Sciatic nerve (tissue), 2 donors: ENCODE results near the gene ARMC2. TPM values are rescaled to one million over a fixed set of nuclear protein-coding genes. Genes with fewer than 3 reads are reported as not detected.
"Not testable (repeated sequence)": the region's sequence is repeated elsewhere in the genome, so short reads cannot be mapped to it uniquely, and the experiment has no call there.

Source experiments
- ATAC-seq: fragments of 200-7000 bp; cut with Tn5 transposase; one replicate; pipeline ENCODE4 v1.9.1; 2020; ENCODE audit warnings: mild to moderate bottlenecking, moderate library complexity
- DNase-seq: peaks from one replicate; pipeline ENCODE4 v3.0.0-alpha.2; 2020; ENCODE audit warnings: low spot score
- intact Hi-C: fragments of 100-400 bp; cut with DNase I; formaldehyde crosslinking; loops from one replicate; pipeline ENCODE4 v1.14.2; 2022
- total RNA-seq: library from RNA; stranded (reverse); fragmentation: NEBNext Ultra II Directional; extraction: Animal tissue kit (Norgen Biotek cat#: 25700); gene quantifications from one replicate; pipeline ENCODE4 v1.2.1, GENCODE V29; 2021
- donor health status: DM: no; HTN: no; CAD: no.
- donor health status: DM: no; HTN: no; CAD: no.

Gene ARMC2, protein sequence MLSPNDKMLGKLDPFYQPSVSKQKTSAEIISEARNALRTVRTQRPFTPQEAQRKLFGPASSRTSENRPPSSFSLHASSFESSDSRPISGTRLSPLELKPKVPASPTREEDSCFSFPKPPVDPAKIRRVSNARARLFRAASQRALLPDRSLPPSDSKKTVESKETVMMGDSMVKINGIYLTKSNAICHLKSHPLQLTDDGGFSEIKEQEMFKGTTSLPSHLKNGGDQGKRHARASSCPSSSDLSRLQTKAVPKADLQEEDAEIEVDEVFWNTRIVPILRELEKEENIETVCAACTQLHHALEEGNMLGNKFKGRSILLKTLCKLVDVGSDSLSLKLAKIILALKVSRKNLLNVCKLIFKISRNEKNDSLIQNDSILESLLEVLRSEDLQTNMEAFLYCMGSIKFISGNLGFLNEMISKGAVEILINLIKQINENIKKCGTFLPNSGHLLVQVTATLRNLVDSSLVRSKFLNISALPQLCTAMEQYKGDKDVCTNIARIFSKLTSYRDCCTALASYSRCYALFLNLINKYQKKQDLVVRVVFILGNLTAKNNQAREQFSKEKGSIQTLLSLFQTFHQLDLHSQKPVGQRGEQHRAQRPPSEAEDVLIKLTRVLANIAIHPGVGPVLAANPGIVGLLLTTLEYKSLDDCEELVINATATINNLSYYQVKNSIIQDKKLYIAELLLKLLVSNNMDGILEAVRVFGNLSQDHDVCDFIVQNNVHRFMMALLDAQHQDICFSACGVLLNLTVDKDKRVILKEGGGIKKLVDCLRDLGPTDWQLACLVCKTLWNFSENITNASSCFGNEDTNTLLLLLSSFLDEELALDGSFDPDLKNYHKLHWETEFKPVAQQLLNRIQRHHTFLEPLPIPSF
- total RNA-seq, result 17.2 TPM

DNA sequence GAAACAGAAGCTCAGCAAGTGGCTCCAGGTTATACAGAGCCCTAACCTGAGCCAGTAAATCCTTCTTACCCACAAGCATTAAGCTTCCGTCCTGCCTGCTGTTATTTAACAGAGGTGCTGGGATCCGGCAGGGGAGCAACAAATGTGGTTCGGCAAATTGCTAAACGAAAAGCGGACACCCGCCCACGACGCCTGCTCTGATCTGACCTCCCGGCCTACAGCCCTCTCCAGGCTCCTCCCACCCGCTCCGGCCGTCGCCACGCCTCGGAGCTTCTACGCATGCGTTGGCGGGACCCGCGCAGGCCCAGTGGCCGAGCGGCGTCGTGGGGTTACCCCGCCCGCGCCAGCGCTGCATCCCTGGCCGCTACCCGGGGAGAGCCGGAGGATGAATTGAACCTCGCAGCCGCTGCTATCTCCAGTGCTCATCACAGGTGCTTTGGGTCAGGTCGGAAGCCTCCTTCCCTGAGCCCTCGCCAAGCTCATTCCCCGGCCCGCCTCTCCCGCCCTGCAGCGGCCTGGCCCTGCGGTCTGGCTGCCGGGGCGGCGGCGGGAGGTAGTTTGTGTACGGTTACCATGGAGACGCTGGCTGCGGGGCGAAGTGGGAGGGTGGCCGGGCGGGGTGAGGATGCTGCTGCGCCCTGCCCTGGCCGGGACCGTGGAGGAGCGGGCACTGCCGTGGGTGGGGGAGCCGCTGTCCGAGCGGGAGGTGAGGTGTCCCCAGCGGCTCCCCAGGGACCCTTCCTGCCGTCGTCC, at the start of gene ARMC2:
Gene ARMC2, plus strand, starts transcription at position 307 of the 753 bp plus-strand sequence. CDS start 5,846 bp downstream, outside the sequence.
- ATAC-seq (peak; percentile 99), DNase-seq (peak; percentile 96)
- intact Hi-C loops, result no loop called here

DNA sequence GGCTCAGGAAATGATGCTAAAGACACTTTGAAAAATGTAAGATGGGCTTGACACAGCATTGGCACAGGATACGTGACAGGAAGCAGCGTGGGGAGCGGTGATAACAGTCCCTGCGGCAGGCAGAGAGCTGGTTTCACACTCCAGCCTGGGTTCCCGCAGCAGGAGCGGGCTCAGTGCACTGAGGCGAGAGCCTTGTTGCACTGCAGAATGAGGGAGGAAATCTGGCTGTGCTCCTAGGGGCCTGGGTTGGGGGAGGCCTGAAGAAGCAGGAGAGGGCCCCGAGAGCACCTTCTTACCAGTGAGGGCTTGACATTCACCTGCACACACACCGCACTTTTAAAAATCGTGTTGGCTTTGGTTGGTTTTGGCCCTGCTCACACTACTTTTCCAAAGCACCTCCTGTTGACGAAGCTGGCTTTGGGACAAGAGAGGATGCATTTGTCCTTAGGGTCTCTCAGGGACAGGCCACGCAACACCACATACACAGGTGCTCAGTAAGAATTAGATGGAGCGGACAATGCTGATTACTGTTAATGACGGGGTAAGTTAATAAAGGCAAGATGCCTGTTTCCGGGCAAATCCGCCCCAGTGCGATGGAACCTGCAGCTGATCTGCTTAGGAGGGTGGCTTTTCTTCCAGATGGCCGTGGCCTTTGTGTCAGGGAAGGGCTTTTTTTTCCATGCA, 49.4 kb upstream of the ARMC2 start:
- intact Hi-C loops, result no loop called here
- ATAC-seq (peak; percentile 71), DNase-seq (no peak)

DNA sequence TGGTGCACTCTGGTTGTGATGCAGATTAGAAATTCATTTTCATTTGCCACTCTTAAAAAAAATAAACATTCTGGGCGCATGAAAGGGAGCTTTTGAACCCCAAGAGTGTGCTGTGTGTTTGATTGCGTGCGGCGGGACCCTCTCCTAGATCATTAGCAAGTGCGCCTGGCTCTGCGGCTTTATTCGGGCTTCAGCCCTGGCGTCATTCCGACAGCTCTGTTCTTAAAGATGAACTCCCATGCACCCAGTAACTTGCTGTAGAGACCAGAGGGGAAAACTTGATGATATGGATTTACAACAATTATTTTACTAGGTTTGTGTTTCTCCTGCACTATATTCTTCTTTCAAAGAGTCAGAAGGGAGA, 48.9 kb upstream of the ARMC2 start:
- DNase-seq (no peak), ATAC-seq (no peak)
- intact Hi-C loops, result no loop called here

DNA sequence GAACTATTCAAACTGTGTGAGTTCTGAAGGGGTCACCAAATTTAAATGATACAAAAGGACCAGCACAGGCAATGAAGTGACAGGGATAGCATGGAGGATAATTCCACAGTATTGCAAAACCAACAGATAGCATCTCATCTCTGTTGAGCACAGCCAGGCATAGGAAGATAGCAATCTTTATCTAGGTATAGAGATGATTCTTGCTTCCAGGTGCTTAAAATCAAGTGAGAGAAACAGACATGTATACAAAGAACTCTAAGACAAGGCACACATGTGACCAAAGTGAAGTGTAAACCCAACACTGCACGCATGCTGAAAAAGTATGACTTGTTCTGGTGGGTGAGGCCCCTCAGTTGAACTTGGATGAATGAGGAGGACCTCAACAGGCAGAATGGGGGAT, 48.4 kb upstream of the ARMC2 start:
- no peak for ATAC-seq
- DNase-seq, result no peak
- intact Hi-C loops, result no loop called here

DNA sequence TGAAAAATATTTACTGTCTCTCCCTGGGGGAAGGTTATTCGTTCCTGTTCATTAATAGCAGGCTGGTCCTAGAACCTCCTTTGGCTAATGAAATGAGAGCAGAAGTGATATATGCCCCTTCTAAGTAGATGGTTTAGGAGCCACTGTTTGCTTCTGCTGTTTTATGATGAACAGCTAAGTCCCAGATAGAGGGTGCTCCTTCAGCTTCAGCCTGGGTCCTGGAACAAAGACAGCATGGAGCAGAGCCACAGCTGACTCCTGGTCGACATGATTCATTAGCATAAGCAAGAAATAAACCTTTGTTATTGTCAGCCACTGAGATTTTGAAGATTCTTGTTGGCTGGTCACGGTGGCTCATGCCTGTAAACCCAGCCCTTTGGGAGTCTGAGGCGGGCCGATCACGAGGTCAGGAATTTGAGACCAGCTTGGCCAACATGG, 47.8 kb upstream of the ARMC2 start:
- ATAC-seq, result peak; percentile 53
- intact Hi-C loops, result no loop called here
- DNase-seq, result no peak

DNA sequence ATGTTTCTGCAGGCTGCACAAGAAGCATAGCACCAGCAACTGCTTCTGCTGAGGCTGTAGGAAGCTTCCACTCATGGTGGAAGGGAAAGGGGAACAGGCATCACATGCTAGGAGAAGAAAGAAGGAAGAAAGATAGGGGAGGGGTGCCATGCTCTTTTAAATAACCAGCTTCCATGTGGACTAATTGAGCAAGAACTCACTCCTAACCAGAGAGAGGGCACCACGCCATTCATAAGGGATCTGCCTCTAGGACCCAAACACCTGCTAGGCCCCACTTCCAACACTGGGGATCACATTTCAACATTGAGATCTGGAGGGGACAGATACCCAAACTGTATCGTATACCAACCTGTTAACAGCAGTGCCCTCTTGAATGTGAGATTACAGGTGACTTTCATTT, 46.9 kb upstream of the ARMC2 start:
- DNase-seq (no peak), ATAC-seq (peak; percentile 40)

DNA sequence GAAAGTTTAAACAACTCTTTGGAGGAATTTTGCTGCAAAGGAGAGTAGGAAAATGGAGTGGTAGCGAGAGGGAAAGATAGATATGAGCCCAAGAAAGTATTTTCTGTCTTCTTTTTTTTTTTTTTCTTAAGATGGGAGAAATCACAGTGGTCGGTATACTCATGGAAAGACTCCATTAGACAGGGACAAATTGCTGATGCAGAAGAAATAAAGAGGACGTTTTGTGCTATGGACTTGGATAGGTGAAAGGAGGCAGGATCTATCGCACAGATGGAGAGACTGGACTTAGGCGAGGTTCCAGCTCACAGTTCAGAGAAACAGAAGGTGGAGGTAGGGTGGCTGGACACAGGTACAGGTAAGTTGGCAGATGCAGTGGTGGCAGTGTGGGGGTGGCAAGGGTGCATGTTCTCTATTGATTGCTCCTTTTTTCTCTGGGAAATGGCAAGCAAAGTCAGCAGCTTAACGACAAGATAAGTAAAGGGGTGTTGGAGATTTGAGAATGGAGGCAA, 44.2 kb upstream of the ARMC2 start:
- ATAC-seq (no peak), DNase-seq (no peak)
- intact Hi-C loops, result no loop called here

More for the DNA sequence above, 46.9 kb upstream of the ARMC2 start:
- intact Hi-C loops, result no loop called here

DNA sequence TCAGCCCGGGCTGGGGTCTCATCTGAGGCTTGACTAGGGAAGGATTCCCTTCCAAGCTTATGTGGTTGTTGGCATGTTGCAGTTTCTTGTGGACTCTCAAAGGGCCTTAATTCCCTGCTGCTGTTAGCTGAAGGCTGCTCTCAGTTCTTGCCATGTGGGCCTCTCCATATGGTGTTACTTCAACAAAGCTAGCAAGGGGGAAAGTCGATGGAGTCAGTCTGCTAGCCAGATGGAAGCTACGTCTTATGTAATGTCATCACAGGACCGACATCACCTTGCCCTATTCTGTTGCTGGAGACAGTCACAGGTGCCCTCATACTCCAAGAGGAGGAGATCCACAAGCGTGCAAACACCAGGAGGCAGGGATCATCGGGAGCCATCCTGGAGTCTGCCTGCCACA, 43.3 kb upstream of the ARMC2 start:
- intact Hi-C loops, result no loop called here
- no peak for DNase-seq
- ATAC-seq, result no peak

DNA sequence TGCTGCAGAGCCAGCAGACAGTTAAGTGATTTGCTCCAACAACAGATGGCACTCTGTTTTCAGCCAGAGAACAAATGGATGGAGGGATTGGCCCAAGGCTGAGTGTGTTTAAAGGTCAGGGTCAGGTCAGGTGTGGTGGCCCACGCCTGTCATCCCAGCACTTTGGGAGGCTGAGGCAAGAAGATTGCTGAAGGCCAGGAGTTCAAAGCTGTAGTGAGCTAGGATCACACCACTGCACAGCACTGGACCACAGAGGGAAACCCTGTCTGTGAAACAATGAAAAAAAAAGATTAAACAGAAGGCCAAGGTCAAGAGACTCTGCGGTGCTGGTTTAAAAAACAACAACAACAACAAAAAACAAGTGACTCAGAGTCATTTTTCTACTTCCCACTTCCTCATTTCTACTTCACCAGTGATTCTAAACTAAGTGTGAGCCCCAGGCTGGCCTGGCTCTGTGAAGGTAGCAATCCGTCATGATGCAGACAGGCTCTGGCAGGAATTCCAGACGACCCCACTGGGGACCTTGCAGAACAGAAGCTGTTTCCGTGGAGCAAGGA, 42.5 kb upstream of the ARMC2 start:
- intact Hi-C loops, result no loop called here
- DNase-seq, result no peak
- ATAC-seq, result peak; percentile 23

DNA sequence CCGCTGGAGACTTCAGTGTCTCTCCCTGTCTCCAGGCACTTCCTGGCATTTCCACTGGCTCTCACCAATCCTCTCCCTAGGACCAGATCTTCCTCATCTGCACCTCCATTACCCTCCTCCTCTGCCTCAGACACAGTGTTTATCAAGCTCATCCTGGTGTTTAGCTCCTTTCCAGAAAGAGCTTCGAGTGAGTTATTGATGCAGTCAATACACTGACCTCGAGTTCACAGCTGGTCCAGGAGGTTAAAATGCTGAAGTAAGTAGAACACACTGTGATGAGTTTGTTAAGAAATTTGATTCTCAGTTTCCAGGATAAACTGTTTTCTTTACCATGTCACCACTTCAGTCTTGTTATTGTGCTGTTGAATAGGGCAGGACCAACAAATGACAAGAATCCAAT, 42.1 kb upstream of the ARMC2 start:
- intact Hi-C loops, result no loop called here
- no peak for DNase-seq
- ATAC-seq, result no peak

DNA sequence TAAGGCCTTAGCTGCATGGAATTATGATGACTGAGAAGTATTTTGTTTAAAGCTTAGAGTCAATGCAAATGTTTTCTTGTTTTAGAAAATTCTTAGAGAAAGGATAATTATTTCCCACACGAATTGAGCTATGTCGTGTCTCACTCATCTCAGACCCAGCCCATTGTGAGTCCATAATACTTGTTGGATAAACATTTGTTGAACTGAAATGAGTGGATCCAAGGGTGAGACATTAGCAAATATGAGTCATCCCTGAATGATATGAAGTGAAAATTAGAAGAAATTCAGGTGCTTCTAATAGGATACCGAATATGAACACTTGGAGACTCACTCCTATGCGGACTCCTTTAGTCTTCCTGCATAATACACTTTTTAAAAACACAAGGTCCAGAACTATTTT, 41.6 kb upstream of the ARMC2 start:
- no peak for ATAC-seq
- intact Hi-C loops, result no loop called here
- DNase-seq, result no peak

DNA sequence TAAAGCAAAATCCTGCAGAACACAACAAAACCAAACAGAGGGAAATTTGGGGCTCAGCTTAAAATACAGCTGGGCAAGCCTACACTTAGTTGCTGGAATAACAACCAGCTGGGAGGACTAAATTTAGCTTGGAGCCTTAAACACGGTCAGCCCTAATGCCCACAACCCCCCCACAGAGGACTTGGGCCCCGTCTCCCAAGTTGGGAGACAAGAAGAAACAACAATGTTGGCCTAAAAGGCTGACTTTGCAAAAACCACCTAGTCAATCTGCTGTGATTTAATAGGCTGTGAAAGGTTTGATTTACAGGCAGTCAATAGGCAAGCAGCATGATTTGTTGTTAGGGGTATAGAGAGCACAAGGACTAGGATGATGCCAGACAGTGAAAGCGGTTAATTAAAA, 40.3 kb upstream of the ARMC2 start:
- ATAC-seq, result peak; percentile 42
- no peak for DNase-seq
- intact Hi-C loops, result no loop called here

DNA sequence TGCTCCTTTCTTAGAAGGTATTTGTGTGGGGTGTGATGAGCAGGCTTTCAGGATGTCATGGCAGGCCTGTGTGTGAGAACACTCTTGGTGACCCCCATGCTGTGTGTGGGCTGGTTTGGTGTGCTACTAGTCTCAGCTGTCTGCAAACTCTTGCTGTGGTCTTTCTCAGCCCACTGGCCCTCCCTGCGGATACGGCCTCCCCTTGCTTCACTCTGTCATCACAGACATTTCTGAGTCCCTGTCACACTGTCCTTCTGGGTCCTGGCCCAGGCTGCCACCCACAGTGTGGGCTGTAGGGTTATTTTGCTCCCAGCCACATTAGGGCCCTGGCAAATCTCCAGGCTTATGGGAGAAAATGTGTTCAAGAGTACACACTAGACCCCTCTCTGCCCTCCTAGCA, 39.0 kb upstream of the ARMC2 start:
- intact Hi-C loops, result no loop called here
- ATAC-seq, result no peak
- DNase-seq, result no peak

DNA sequence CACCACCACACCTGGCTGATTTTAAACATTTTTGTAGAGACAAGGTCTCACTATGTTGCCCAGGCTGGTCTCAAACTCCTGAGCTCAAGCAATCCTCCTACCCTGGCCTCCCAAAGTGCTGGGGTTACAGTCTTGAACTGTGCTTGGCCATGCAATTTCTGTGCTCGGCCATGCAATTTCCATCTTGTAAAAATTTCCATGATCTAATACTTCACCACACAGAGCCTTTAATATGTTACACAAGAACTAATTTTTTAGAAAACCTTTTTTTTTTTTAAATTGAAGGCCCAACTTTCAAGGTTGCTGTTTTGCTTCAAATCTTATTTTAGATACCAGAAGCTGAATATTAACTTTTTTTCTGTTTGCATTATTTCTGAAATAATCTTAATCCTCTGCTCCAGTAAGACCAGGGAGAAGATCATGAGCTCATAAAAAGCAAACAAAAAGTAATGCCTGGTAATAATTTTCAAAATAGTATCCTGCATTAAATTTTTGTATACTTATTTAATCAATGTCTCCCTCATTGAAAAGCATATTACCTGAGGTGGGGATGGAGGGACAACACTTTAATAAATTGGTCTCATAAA, 38.1 kb upstream of the ARMC2 start:
- ATAC-seq (no peak), DNase-seq (no peak)
- intact Hi-C loops, result no loop called here

DNA sequence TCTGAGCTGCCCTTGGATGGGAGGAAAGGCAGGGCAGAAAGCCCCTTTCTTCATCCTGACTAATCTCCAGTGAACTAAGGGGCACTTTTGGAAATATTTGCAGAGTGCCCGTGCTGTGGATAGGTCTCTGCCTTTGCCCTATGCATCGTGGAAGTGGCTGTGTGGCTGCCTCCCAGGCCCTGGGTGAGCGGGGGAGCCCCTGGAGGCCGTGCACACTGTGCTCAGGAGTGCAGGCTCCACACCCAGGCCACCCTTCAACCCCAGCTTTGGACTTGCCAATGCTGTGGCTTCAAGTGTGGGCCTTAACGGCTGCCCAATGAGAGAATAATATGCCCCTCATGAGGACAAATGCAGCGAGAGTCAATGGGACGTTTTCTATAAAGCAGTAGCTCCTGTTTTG, 36.7 kb upstream of the ARMC2 start:
- intact Hi-C loops, result no loop called here
- ATAC-seq (no peak), DNase-seq (no peak)

DNA sequence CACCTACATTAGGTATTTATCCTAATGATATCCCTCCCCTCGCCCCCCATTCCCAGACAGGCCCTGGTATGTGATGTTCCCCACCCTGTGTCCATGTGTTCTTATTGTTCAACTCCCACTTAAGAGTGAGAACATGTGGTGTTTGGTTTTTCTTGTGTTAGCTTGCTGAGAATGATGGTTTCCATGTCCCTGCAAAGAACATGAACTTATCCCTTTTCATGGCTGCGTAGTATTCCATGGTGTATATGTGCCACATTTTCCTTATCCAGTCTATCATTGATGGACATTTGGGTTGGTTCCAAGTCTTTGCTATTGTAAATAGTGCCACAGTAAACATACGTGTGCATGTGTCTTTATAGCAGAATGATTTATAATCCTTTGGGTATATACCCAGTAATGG, 35.0 kb upstream of the ARMC2 start:
- ATAC-seq, intact Hi-C loops, DNase-seq: not testable (repeated sequence)

DNA sequence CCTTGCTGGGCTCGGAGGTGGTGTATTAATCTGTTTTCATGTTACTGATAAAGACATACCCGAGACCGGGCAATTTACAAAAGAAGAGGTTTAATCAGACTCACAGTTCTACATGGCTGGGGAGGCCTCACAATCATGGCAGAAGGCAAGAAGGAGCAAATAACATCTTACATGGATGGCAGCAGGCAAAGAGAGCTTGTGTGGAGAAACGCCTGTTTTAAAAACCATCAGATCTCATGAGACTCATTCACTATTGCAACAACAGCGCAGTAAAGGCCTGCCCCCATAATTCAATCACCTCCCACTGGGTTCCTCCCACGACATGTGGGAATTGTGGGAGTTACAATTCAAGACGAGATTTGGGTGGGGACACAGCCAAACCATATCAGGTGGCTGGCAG, 30.9 kb upstream of the ARMC2 start:
- DNase-seq, ATAC-seq, intact Hi-C loops: not testable (repeated sequence)

DNA sequence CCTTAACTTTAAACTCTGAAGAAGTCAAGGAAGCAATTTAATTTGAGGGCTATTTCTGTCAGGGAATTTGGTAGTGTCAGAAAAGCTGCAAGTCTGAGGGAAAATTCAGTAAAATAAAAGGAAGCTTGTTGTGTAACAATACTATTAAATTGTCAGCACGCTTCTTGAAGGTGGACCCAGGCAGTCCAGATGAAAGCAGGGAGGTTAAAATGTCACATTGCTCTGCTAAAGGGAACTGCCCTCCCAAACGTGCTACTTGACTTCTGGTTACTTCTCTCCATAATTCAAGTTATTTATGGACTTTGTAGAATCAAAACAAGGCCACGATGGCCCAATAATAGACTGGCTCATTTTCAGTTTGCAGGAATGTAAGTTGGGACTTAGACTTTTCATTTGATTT, 28.2 kb upstream of the ARMC2 start:
- intact Hi-C loops, result loop anchor here (10.0 kb wide), 1 partner anchor 505 kb away; no protein-coding TSS in a partner anchor
- no peak for DNase-seq
- ATAC-seq, result peak; percentile 79
